ENCODE data around the gene WDR64.

DNA sequence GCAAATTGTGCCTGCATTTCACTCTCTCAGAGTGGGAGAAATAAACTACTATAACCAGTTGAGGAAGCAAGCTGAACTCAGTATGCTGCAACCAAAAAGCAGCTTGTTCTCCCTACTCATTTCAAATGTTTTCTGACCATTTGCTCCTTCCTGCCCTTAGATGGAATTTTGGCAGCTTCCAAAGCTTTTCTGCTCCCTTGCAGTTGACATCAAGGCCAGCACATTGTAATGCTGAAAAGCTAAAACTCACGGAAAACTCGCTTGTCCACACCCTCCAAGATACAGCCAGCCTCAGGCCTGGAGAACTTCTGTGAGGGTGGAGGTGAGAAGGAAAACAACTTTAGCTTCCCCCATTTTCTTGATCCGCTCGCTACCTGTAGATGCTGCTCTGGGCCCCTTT lies 6.9 kb upstream of the WDR64 start:
- TF ChIP-seq, protein P1, sequence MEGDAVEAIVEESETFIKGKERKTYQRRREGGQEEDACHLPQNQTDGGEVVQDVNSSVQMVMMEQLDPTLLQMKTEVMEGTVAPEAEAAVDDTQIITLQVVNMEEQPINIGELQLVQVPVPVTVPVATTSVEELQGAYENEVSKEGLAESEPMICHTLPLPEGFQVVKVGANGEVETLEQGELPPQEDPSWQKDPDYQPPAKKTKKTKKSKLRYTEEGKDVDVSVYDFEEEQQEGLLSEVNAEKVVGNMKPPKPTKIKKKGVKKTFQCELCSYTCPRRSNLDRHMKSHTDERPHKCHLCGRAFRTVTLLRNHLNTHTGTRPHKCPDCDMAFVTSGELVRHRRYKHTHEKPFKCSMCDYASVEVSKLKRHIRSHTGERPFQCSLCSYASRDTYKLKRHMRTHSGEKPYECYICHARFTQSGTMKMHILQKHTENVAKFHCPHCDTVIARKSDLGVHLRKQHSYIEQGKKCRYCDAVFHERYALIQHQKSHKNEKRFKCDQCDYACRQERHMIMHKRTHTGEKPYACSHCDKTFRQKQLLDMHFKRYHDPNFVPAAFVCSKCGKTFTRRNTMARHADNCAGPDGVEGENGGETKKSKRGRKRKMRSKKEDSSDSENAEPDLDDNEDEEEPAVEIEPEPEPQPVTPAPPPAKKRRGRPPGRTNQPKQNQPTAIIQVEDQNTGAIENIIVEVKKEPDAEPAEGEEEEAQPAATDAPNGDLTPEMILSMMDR (IDR thresholded peaks at IDR 0.05) = no peak
- no peak for TF ChIP-seq POLR2A (IDR thresholded peaks at IDR 0.05)
